Measurements from ENCODE around the gene POU2AF1.

- TF ChIP-seq POLR2A (IDR thresholded peaks at IDR 0.05; ENCODE audit: low read length) (no peak), GATA1 (IDR thresholded peaks at IDR 0.05; ENCODE audit: low read depth, low read length) (no peak)
These were observed 13.5 kb upstream of the POU2AF1 start for GRCh38 chr11:111392552-111392951.
